GM23338 (cell line): ENCODE measurements around the gene SCP2. TPM values are rescaled to one million over a fixed set of nuclear protein-coding genes. Genes with fewer than 3 reads are reported as not detected.

ENCODE experiments used
- ATAC-seq: fragments of 200-7000 bp; cut with Tn5 transposase; 3 replicates; pipeline ENCODE4 v1.9.1; 2020
- DNase-seq: peaks from one replicate; pipeline ENCODE4 v3.0.0-alpha.2; 2015; ENCODE audit warnings: low spot score
- H2AFZ ChIP-seq: fragments of 200-600 bp; sonication (generic); 2 replicates; pipeline ENCODE4 v1.8.0; 2016; ENCODE audit warnings: antibody characterized with exemption, mild to moderate bottlenecking, moderate library complexity
- H3F3A ChIP-seq: fragments of 200-600 bp; sonication (generic); replicated peaks from 2 replicates; pipeline ENCODE4 v1.8.0; 2017; ENCODE audit warnings: antibody characterized with exemption, mixed run types, low read depth
- H3K27ac ChIP-seq: fragments of 200-600 bp; sonication (generic); 2 replicates; pipeline ENCODE4 v1.6.1; 2016; ENCODE audit warnings: low read depth
- H3K27me3 ChIP-seq: fragments of 200-600 bp; sonication (generic); 2 replicates; pipeline ENCODE4 v1.8.0; 2016; ENCODE audit warnings: mild to moderate bottlenecking, mixed run types, moderate library complexity; ENCODE audit not compliant: insufficient read depth
- H3K36me3 ChIP-seq: fragments of 200-600 bp; sonication (generic); 2 replicates; pipeline ENCODE4 v1.8.0; 2016; ENCODE audit warnings: mild to moderate bottlenecking; ENCODE audit not compliant: insufficient read depth
- H3K4me1 ChIP-seq: fragments of 200-600 bp; sonication (generic); 2 replicates; pipeline ENCODE4 v1.8.0; 2016; ENCODE audit warnings: mild to moderate bottlenecking, moderate library complexity; ENCODE audit not compliant: insufficient read depth
- H3K4me2 ChIP-seq: fragments of 200-600 bp; sonication (generic); 2 replicates; pipeline ENCODE4 v1.7.1; 2017; ENCODE audit warnings: mixed run types
- H3K4me3 ChIP-seq: fragments of 200-600 bp; sonication (generic); 2 replicates; pipeline ENCODE4 v1.6.1; 2016; ENCODE audit warnings: mixed run types
- H3K79me2 ChIP-seq: fragments of 200-600 bp; sonication (generic); replicated peaks from 2 replicates; pipeline ENCODE4 v1.8.0; 2017; ENCODE audit warnings: mild to moderate bottlenecking; ENCODE audit not compliant: insufficient read depth
- H3K9me2 ChIP-seq: fragments of 200-600 bp; sonication (generic); 2 replicates; pipeline ENCODE4 v1.8.0; 2017; ENCODE audit not compliant: insufficient read depth
- H4K20me1 ChIP-seq: fragments of 200-600 bp; sonication (generic); replicated peaks from 2 replicates; pipeline ENCODE4 v1.8.0; 2017; ENCODE audit warnings: mild to moderate bottlenecking; ENCODE audit not compliant: insufficient read depth
- H3K27ac Mint-ChIP-seq: 2 replicates; pipeline ENCODE4 v1.8.0; 2020; ENCODE audit warnings: inconsistent platforms, mild to moderate bottlenecking, moderate library complexity, mixed read lengths
- H3K27me3 Mint-ChIP-seq: 3 replicates; pipeline ENCODE4 v1.8.0; 2022; ENCODE audit warnings: low read depth, mild to moderate bottlenecking, moderate library complexity, mixed read lengths, inconsistent platforms; ENCODE audit not compliant: insufficient read depth, poor library complexity
- H3K36me3 Mint-ChIP-seq: 3 replicates; pipeline ENCODE4 v1.8.0; 2021; ENCODE audit warnings: low read depth, mild to moderate bottlenecking, inconsistent platforms, moderate library complexity, mixed read lengths
- H3K4me1 Mint-ChIP-seq: 3 replicates; pipeline ENCODE4 v1.8.0; 2020; ENCODE audit warnings: mild to moderate bottlenecking, inconsistent platforms, mixed read lengths
- H3K4me3 Mint-ChIP-seq: 3 replicates; pipeline ENCODE4 v1.8.0; 2021; ENCODE audit warnings: moderate library complexity, mild to moderate bottlenecking, inconsistent platforms, mixed read lengths
- H3K9me3 Mint-ChIP-seq: 3 replicates; pipeline ENCODE4 v1.8.0; 2020; ENCODE audit warnings: moderate library complexity, mild to moderate bottlenecking, inconsistent platforms, mixed read lengths
- CTCF ChIP-seq, 2 experiments: fragments of 200-600 bp in 1 of 2; sonication (generic) in 1 of 2; conservative IDR thresholded peaks; 2 replicates each; pipeline versions ENCODE4 v1.5.1 to v1.6.1; 2016 to 2017; ENCODE audit warnings: antibody characterized with exemption in 2 of 2, low read depth in 2 of 2, mild to moderate bottlenecking in 2 of 2, moderate library complexity in 1 of 2
- EZH2 ChIP-seq: fragments of 200-600 bp; sonication (generic); IDR thresholded peaks from one replicate; pipeline ENCODE4 v1.8.0; 2017; ENCODE audit warnings: antibody characterized with exemption, mild to moderate bottlenecking, low read depth; ENCODE audit not compliant: unreplicated experiment
- EZH2phosphoT487 ChIP-seq: fragments of 200-600 bp; sonication (generic); IDR thresholded peaks from one replicate; pipeline ENCODE4 v1.8.1; 2018; ENCODE audit warnings: antibody characterized with exemption; ENCODE audit not compliant: unreplicated experiment
- POLR2AphosphoS5 ChIP-seq: IDR thresholded peaks from 2 replicates; pipeline ENCODE4 v1.6.1; 2016; ENCODE audit warnings: antibody characterized with exemption, low read depth
- ZNF114 ChIP-seq: fragments of 250-450 bp; sonication (Bioruptor Pico); IDR thresholded peaks from 2 replicates; pipeline ENCODE4 v1.5.0; 2020; ENCODE audit warnings: mild to moderate bottlenecking, moderate library complexity
- ZNF331 ChIP-seq: fragments of 250-450 bp; sonication (Bioruptor Pico); IDR thresholded peaks from 2 replicates; pipeline ENCODE4 v1.5.0; 2020; ENCODE audit warnings: low read depth, mild to moderate bottlenecking, moderate library complexity
- polyA plus RNA-seq: library from polyadenylated mRNA; unstranded; fragments of >200 nt; fragmentation: Nextera tagmentation; extraction: Ambion mirVana; gene quantifications from 2 replicates; pipeline ENCODE4 v1.2.1, GENCODE V29; 2016
- total RNA-seq: library from RNA; depleted of rRNA; stranded (reverse); fragments of >200 nt; shearing (Covaris generic); gene quantifications from 2 replicates; pipeline ENCODE4 v1.2.3, GENCODE V29; 2014
- TF ChIP-seq, protein P1 (sequence below): fragments of 250-450 bp; sonication (Bioruptor Pico); IDR thresholded peaks from 2 replicates; pipeline ENCODE4 v1.5.0; 2020; ENCODE audit warnings: mild to moderate bottlenecking, moderate library complexity
- TF ChIP-seq, protein P2 (sequence below): IDR thresholded peaks from one replicate; pipeline ENCODE4 v1.6.1; 2018; ENCODE audit warnings: antibody characterized with exemption; ENCODE audit not compliant: unreplicated experiment

SCP2 gene
- total and polyA plus RNA-seq, 2 experiments from 2014 or later: 66.3 to 116 TPM

- TF ChIP-seq, protein P1, sequence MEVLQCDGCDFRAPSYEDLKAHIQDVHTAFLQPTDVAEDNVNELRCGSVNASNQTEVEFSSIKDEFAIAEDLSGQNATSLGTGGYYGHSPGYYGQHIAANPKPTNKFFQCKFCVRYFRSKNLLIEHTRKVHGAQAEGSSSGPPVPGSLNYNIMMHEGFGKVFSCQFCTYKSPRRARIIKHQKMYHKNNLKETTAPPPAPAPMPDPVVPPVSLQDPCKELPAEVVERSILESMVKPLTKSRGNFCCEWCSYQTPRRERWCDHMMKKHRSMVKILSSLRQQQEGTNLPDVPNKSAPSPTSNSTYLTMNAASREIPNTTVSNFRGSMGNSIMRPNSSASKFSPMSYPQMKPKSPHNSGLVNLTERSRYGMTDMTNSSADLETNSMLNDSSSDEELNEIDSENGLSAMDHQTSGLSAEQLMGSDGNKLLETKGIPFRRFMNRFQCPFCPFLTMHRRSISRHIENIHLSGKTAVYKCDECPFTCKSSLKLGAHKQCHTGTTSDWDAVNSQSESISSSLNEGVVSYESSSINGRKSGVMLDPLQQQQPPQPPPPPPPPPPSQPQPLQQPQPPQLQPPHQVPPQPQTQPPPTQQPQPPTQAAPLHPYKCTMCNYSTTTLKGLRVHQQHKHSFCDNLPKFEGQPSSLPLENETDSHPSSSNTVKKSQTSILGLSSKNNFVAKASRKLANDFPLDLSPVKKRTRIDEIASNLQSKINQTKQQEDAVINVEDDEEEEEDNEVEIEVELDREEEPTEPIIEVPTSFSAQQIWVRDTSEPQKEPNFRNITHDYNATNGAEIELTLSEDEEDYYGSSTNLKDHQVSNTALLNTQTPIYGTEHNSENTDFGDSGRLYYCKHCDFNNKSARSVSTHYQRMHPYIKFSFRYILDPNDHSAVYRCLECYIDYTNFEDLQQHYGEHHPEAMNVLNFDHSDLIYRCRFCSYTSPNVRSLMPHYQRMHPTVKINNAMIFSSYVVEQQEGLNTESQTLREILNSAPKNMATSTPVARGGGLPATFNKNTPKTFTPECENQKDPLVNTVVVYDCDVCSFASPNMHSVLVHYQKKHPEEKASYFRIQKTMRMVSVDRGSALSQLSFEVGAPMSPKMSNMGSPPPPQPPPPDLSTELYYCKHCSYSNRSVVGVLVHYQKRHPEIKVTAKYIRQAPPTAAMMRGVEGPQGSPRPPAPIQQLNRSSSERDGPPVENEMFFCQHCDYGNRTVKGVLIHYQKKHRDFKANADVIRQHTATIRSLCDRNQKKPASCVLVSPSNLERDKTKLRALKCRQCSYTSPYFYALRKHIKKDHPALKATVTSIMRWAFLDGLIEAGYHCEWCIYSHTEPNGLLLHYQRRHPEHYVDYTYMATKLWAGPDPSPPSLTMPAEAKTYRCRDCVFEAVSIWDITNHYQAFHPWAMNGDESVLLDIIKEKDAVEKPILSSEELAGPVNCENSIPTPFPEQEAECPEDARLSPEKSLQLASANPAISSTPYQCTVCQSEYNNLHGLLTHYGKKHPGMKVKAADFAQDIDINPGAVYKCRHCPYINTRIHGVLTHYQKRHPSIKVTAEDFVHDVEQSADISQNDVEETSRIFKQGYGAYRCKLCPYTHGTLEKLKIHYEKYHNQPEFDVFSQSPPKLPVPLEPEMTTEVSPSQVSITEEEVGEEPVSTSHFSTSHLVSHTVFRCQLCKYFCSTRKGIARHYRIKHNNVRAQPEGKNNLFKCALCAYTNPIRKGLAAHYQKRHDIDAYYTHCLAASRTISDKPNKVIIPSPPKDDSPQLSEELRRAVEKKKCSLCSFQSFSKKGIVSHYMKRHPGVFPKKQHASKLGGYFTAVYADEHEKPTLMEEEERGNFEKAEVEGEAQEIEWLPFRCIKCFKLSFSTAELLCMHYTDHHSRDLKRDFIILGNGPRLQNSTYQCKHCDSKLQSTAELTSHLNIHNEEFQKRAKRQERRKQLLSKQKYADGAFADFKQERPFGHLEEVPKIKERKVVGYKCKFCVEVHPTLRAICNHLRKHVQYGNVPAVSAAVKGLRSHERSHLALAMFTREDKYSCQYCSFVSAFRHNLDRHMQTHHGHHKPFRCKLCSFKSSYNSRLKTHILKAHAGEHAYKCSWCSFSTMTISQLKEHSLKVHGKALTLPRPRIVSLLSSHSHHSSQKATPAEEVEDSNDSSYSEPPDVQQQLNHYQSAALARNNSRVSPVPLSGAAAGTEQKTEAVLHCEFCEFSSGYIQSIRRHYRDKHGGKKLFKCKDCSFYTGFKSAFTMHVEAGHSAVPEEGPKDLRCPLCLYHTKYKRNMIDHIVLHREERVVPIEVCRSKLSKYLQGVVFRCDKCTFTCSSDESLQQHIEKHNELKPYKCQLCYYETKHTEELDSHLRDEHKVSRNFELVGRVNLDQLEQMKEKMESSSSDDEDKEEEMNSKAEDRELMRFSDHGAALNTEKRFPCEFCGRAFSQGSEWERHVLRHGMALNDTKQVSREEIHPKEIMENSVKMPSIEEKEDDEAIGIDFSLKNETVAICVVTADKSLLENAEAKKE (CRISPR knock-in tag): no peak
- TF ChIP-seq EZH2phosphoT487 (no peak), ZNF114 (CRISPR knock-in tag) (no peak), ZNF331 (CRISPR knock-in tag) (no peak), POLR2AphosphoS5 (no peak)
- TF ChIP-seq, protein P2, sequence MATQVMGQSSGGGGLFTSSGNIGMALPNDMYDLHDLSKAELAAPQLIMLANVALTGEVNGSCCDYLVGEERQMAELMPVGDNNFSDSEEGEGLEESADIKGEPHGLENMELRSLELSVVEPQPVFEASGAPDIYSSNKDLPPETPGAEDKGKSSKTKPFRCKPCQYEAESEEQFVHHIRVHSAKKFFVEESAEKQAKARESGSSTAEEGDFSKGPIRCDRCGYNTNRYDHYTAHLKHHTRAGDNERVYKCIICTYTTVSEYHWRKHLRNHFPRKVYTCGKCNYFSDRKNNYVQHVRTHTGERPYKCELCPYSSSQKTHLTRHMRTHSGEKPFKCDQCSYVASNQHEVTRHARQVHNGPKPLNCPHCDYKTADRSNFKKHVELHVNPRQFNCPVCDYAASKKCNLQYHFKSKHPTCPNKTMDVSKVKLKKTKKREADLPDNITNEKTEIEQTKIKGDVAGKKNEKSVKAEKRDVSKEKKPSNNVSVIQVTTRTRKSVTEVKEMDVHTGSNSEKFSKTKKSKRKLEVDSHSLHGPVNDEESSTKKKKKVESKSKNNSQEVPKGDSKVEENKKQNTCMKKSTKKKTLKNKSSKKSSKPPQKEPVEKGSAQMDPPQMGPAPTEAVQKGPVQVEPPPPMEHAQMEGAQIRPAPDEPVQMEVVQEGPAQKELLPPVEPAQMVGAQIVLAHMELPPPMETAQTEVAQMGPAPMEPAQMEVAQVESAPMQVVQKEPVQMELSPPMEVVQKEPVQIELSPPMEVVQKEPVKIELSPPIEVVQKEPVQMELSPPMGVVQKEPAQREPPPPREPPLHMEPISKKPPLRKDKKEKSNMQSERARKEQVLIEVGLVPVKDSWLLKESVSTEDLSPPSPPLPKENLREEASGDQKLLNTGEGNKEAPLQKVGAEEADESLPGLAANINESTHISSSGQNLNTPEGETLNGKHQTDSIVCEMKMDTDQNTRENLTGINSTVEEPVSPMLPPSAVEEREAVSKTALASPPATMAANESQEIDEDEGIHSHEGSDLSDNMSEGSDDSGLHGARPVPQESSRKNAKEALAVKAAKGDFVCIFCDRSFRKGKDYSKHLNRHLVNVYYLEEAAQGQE: no peak
These were observed 93.5 kb downstream of the SCP2 start (continued) for GRCh38 chr1:53020588-53020987.

GRCh38 chr1:53022179-53022578, 95.1 kb downstream of the SCP2 start:
- H3K27me3 ChIP-seq: no peaks in the 10 kb centered on the region
- TF ChIP-seq EZH2 (no peak), CTCF (conservative IDR thresholded peaks at IDR 0.05; ENCODE audit: low read depth in 2 of 2) (peak in 1 of 2 experiments; percentile 44; a peak in 2 of 4 replicates), POLR2AphosphoS5 (no peak)

More at GRCh38 chr1:53022179-53022578, 95.1 kb downstream of the SCP2 start:
- no peak overlapping the region for H3K27ac Mint-ChIP-seq
- Histone ChIP-seq H2AFZ (no peak overlapping the region), H4K20me1 (no peaks in the 10 kb centered on the region), H3K79me2 (peaks cover 13% of the 10 kb centered on the region; the same call in 1 of the 2 replicates), H3F3A (no peaks in the 10 kb centered on the region), H3K9me2 (no peaks in the 10 kb centered on the region), H3K27ac (no peak overlapping the region), H3K4me3 (no peak overlapping the region), H3K4me1 (no peaks in the 10 kb centered on the region), H3K4me2 (no peak overlapping the region), H3K36me3 (no peaks in the 10 kb centered on the region)
- no peak overlapping the region for H3K4me3 Mint-ChIP-seq
- H3K36me3 Mint-ChIP-seq: no peaks in the 10 kb centered on the region
- DNase-seq (no peak), ATAC-seq (no peak)
- no peaks in the 10 kb centered on the region for H3K9me3 Mint-ChIP-seq
- no peaks in the 10 kb centered on the region for H3K4me1 Mint-ChIP-seq
- H3K27me3 Mint-ChIP-seq: peaks cover 2% of the 10 kb centered on the region
